Measurements from ENCODE around the gene TGFBR1.

Gene TGFBR1

GRCh38 chr9:99121604-99122003 is 16.7 kb downstream of the TGFBR1 start:
- TF ChIP-seq, protein P1, sequence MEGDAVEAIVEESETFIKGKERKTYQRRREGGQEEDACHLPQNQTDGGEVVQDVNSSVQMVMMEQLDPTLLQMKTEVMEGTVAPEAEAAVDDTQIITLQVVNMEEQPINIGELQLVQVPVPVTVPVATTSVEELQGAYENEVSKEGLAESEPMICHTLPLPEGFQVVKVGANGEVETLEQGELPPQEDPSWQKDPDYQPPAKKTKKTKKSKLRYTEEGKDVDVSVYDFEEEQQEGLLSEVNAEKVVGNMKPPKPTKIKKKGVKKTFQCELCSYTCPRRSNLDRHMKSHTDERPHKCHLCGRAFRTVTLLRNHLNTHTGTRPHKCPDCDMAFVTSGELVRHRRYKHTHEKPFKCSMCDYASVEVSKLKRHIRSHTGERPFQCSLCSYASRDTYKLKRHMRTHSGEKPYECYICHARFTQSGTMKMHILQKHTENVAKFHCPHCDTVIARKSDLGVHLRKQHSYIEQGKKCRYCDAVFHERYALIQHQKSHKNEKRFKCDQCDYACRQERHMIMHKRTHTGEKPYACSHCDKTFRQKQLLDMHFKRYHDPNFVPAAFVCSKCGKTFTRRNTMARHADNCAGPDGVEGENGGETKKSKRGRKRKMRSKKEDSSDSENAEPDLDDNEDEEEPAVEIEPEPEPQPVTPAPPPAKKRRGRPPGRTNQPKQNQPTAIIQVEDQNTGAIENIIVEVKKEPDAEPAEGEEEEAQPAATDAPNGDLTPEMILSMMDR (IDR thresholded peaks at IDR 0.05; ENCODE audit: low read depth, low read length, missing control alignments): no peak
- no peak overlapping the region for H3K4me3 ChIP-seq (replicated peaks; ENCODE audit: low read depth, low read length)
- no peak for DNase-seq (ENCODE audit: extremely low read depth, low read depth)

DNA sequence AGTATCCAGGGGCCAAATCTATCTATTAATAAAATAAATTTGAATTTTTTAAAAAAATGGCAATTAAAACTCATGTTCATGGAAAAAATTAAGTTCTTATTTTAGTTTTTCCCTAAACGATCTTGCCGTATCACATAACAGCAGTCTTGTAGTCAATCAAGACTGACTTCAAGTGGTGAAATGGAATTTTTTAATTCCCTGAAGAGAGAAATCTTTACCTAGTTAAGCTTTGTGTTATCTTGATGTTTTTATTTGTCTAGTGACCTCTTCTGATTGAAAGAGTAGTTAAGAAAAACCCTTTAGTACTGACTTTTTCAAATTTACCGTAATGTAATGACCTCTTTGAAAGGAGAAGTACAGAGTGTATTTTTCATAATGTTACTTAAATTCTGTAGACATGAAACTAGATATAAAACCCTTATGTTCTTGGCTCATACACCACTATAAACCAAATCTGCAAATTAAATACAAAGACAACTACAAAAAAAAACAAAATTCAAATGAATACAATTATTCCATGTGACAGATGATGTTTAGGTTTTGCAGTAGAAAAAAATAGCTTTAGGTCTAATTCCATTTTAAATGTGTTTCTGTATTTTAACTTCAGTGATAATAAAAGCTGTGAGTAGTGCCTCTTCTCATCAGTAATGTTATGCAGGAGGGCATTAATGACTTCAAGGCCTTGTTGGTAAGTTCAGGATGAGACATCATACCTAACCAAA is 19.8 kb downstream of the TGFBR1 start:
- no peak for DNase-seq (ENCODE audit: extremely low read depth, low read depth)
- TF ChIP-seq, protein P1 (IDR thresholded peaks at IDR 0.05; ENCODE audit: low read depth, low read length, missing control alignments): no peak
- H3K4me3 ChIP-seq (replicated peaks; ENCODE audit: low read depth, low read length): no peak overlapping the region

DNA sequence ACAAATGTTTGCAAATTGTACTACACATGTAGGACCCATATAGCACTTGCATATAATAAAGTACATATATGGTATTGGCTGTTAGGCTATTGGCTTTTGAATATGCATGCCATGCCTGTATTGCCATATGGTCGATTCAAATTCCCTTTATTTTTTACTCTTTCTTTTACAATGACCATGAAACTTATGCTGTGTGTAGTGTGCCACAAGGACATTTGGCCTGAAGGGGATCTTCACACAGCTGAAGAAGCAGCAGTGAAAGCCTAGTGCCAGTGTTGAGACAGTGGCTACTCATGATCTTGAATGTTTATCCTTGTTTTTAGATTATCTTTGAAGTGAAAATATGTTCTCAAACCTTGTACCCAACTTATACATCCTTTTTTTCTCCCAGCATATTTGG is 20.5 kb downstream of the TGFBR1 start:
- no peak overlapping the region for H3K4me3 ChIP-seq (replicated peaks; ENCODE audit: low read depth, low read length)
- no peak for DNase-seq (ENCODE audit: extremely low read depth, low read depth)
- TF ChIP-seq, protein P1 (IDR thresholded peaks at IDR 0.05; ENCODE audit: low read depth, low read length, missing control alignments): no peak

DNA sequence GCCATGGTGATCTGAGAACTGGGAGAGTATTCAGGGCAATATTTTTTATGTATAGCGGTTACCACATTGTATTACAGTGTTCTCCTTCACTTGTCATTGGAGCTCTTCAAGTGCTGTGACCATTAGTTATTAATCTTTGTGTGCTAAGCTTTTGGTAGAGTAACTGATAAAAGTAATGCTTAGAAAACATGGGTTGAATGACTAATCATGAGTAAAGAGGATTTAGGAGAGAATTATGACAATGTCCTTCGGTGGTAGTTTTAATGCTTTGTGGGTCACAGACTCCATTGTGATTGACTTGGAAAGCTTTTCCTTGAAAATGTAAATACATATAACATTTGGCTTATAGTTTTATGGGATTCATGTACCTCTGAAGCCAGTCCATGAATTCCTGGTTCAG is 21.4 kb downstream of the TGFBR1 start:
- no peak for DNase-seq (ENCODE audit: extremely low read depth, low read depth)
- TF ChIP-seq, protein P1 (IDR thresholded peaks at IDR 0.05; ENCODE audit: low read depth, low read length, missing control alignments): no peak
- no peak overlapping the region for H3K4me3 ChIP-seq (replicated peaks; ENCODE audit: low read depth, low read length)

DNA sequence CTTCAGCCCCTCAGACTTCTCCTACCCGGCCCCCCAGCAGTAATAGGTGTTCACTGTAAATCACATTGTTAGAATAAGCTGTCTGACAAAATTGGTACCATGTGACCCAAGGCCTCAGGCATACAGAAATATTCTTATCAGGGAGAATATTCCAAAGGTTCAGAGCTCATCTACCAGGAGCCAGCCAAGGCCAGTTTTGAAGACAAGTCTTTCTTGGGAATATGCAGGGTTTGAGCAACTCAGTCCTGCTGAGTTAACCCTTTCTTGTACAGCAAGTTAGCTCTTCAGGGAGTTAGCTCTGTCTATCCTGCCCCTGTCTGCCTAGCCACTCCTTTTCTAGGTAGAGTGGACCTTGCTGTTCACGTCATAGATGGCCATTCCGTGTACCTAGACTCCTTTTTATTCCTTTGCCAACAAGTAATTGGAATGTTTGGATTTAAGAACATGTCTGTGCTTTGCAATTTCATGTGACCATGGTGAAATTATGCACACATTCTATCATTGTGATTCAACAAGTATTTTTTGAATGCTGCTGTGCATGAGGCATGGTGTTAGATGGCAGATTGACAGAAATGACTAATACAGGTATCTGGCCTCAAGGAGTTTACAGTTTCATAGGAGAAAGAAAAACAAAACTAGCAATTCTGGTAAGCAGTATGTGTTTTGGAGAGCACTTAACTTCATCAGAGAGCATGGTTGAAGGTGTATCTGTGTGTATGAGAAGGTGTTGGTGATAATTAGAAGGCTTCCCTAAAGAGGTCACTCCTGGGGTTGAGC is 22.6 kb downstream of the TGFBR1 start:
- TF ChIP-seq, protein P1 (IDR thresholded peaks at IDR 0.05; ENCODE audit: low read depth, low read length, missing control alignments): no peak
- no peak for DNase-seq (ENCODE audit: extremely low read depth, low read depth)
- H3K4me3 ChIP-seq (replicated peaks; ENCODE audit: low read depth, low read length): no peak overlapping the region

GRCh38 chr9:99128133-99128406 is 23.2 kb downstream of the TGFBR1 start:
- H3K4me3 ChIP-seq (replicated peaks; ENCODE audit: low read depth, low read length): no peak overlapping the region
- no peak for DNase-seq (ENCODE audit: extremely low read depth, low read depth)
- TF ChIP-seq, protein P1 (IDR thresholded peaks at IDR 0.05; ENCODE audit: low read depth, low read length, missing control alignments): no peak

Measured in HFF-Myc (cell line).